HPDE6-E6E7 (cell line): ENCODE results near the gene CENPO.

ENCODE experiments used
- DNase-seq: peaks from one replicate; pipeline ENCODE4 v3.0.0; 2011; ENCODE audit warnings: missing footprints; ENCODE audit errors: extremely low spot score

Gene CENPO

DNA sequence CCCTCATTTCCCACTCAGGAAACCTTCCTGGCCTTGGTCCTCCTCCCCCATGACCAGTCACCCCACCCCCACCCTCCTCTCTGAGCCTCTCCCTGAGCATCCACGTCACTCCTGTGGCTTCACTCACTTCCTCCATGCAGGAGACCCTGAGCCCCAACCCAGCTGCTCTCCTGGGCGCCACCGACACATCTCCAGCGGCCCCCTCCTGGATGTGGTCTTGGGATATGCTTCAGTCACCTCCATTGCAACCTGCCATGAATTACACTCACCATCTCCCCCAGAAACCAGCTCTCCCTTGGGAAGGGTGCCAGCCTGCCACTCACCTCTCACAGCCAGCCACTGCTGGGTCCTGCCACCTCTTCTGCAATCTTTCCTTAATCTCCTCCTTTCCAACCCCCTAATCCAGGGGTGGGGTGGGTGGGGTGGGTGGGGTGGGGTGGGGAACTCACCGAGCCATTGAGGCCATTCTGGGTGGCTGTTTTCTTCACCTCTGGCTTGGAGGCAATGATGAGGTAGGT, 44.8 kb downstream of the CENPO start:
- no peak for DNase-seq

GRCh38 chr2:24838541-24838940, 45.3 kb downstream of the CENPO start:
- DNase-seq = no peak

DNA sequence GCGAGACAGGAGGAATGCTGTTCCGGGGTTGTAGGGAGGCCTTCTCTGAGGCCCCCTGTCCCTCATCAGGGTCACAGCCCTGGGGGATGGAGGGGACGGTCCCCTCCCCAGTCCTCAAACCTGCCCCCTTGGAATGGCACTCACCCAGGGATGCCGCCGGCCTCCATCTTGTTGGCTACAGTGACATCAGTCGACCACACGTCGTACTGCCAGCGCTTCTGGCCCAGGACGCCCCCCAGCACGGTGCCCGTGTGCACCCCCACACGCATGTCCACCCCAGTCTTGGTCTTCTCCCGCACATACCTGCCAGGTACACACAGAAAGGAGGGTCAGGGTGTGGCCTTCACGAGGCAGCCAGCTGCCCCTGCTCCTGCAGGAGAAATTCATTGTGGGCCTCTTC, 46.5 kb downstream of the CENPO start:
- DNase-seq = no peak

DNA sequence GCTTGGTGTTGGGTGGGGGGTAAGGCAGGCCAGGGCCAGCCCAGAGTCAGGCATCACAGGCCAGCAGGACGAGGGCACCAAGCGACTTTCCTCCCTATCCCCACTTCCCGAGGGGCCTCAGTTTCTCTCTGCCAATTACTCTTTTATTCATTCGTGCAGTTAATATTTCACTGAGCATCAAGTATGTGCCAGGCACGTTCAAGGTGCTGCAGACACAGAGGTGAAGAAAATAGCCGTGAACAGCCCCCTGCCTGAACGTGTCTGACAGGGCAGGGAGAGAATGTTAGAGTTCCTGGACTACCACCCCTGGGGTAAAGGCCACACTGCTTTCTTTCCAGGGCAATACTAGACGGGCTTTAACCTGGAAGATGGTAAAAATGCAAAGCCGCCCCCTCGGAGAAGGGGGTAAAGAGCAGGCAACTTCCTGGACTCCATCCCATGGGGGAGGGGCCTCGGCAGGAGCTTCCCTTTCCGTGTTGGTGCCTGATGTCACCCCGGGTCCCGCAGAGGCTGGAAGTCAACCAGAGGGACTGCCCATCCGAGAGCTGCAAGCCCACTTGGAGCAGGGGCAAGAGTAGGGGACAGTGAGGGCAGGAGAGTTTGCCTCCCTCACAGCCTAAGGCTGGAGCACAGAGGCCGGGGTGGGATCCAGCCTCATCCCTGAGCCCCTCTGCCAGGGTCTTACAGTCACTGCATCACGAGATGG, 47.1 kb downstream of the CENPO start:
- no peak for DNase-seq

DNA sequence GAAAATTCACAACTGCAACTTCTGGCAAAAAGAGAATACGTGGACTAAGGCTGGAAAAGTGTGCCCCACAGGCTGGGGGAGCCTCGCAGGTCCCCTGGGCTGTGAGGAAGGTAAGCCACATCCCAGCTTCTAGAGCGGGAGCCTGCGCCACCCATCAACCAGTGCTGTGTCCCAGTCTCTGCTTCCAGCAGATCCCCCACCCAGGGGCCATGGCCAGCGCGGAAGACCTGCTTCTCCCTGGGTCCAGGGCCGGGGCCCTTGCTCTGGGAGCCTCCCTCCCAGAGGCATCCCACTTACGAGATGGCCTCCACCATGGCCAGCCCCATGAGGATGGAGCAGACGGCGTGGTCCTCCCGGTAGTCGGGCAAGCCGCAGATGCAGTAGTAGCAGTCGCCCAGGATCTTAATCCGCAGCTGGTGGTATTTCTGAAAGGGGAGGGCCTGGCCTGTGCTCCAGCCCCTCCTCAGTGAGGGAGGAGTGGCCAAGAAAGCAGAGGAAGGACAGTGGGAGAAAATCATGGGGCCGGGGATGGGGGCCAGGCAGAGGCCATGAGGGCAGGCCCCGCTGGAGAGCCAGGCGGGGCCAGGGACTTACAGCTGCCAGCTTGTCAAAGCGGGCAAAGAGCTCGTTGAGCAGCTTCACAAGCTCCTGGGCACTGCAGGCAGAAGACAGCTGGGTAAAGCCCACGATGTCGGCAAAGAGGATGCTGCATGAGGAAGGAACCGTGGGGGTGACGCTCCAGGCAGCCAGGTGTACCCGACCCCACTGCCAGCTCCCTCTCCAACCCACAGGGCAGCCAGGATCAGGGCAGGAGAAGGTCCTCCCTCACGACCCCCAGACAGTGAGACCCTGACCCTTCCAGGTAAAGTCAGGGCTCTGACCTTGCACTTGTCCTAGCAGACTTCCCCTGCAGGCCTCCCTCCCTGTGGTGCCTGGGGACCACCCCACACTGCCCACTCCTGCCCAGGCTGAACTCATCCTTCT, 48.0 kb downstream of the CENPO start:
- DNase-seq = no peak

DNA sequence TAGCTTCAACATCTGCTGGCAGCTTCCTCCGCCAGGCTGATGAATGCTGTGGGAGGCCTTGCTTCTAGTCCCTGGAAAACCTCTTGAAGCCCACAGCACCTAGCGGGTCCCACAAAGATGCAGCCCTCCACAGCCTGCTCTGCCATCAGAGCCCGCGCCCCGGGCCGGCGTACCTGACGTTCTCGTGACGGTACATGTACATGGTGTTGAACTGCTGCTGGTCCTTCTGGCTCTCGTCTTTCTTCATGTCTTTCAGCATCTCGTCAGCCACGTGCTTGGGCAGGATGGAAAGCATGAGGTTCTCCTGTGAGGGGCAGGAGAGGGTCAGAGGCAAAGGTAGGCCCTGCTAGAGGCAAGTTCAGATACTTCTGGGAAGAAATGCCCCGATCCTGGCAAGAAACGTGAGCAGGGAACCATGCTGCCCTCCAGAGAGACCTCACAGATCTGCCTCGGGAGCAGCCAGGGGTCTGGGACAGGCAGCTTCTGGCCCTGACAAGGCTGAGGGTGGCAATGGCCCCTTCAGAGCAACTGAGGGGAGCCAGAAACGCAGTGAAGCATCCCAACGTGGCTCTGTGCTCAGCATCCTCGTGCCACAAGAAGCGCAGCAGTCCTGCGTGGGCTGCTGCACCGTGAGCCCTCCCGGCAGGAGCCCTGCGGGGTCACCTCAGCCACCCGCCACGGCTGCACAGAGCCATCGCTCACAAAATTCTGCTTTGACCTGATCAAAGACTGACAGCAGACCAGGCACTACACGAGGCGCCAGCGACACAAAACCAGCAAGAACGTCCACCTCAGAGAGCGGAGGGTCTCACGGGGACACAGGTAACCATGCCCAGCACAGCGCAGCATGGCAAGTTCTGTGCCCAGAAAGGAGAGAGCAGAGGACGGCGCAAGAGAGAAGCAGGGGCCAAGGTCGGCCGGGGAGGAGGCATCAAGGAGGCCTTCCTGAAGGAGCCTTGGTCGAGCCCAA, 49.1 kb downstream of the CENPO start:
- no peak for DNase-seq

GRCh38 chr2:24843330-24843860, 50.2 kb downstream of the CENPO start:
- DNase-seq = no peak

DNA sequence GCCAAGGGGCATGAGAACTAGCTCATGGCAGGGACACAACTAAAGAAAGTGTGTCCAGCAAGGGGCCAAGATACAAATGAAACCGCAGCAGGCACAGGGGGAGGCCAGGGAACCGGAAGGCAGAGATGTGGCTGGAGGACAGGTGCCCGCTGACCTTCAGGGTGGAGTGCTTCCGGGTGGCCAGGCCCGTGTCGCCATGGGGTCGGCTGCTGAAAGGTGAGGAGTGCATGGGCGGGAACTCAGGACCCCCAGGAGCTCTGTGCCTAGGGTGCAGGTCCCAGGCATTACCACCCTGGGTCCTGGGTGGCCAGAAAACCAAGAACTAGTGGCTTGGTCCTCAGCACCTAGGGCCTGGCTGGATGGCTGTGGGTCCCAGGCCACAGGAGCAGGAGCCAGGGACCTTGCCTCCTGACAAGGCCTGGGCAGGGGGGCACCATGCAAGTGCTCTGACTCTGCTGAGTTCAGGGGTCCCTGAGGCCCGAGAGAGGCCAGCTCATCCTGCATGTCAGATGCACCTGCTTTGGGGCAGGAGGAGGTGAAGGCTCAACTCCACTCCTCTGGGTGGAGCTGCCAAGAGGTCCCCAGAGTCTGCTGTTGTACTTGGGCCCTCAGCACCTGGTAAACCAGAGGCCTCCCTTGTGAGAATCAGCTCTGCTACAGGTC, 50.9 kb downstream of the CENPO start:
- DNase-seq = no peak

DNA sequence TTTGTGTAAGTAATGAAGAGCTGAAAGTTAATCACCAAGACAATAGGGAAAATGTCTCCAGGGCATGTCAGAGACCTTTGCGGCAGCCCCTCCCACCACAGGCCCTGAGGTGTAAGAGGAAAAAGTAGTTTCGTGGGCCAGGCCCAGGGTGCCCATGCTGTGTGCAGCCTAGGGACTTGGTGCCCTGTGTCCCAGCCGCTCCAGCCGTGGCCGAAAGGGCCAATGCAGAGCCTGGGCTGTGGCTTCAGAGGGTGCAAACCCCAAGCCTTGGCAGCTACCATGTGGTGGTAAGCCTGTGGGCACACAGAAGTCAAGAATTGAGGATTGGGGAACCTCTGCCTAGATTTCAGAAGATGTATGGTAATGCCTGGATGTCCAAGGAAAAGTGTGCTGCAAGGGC, 52.5 kb downstream of the CENPO start:
- no peak for DNase-seq

- DNase-seq = no peak
These were observed 57.7 kb downstream of the CENPO start for GRCh38 chr2:24850944-24851343.

DNA sequence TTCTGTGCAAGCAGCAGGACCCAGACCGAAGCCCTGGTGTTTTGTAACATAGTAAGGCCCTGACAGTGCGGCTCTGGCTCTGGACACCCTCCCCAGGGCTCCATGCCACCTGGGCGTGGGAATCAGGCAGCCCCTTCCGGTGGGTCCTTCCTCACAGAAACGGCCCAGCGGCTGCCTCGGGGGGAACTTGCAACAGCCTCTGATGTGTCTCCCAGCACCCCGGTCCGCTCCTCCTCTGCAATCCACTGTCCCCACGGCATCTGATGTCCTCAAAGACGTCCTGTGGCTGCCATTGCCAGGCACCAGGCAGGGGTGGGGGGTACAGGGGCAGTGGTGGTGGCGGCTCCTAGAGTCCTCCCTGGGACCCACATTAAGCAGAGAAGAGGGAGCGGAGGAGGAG, 58.8 kb downstream of the CENPO start:
- DNase-seq = no peak

DNA sequence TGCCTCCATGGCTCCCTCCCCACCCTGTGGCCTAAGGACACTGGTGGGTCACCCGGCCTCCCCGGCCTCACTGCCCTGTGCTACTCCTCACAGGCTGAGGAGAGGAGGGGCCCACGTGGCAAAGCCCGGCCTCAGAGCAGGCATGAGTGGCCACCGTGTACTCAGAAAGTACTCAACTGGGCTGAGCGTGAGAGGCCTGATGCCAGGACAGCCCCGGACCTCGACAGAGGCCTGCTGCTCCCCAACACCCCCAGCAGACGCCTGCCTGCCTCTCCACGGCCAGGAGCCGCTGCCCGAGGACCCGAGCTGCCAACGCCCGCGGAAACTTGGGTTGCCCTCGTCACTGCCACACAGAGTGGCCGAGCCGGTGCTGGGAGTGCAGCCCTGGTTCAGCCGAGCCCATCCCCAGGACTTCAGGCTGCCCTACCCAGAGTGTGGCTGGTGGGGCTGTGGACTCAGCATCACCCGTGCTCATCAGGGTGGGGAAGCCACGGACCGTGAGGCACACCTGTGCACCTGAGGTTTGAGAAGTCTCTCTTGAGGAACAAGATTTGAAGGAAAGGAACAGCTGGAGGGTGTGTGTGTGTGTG, 59.3 kb downstream of the CENPO start:
- no peak for DNase-seq

DNA sequence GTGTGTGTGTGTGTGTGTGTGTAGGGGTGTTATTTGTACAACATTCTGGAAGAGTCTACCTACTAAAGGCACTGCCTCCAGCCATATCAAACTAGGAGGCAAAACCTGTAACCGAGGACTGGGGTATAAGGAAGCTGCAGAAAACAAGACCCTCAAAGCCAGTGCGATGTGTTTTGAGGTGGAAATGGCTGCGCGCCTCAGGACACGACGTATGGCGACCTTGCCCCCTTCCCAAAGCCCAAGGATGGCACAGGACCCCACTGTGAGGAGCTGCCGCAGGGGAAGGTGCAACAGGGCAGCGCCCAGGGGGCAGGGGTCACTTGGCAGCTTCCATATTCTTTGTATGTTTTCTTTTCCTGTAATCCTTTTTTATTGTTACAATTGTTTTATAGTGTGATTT, 59.8 kb downstream of the CENPO start:
- no peak for DNase-seq

DNA sequence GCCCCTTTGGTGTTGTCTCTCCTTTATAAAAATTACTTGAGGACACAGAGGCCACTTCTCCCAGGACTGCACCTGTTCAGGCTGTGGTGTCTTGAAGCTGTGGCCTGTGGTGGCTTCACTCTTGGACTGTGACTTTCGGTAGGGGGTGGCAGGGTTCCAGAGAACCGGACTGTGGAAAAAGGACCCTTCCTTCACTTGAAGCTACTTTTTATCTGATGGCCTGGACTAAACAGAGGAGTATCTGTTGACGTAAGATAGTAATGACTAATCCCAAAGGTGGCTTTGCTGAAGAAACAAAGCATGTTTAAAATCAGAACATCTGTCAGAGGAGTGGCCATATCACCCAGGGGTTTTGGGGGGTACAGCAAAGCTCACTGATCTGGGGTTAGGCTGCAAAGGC, 60.8 kb downstream of the CENPO start:
- DNase-seq = no peak

DNA sequence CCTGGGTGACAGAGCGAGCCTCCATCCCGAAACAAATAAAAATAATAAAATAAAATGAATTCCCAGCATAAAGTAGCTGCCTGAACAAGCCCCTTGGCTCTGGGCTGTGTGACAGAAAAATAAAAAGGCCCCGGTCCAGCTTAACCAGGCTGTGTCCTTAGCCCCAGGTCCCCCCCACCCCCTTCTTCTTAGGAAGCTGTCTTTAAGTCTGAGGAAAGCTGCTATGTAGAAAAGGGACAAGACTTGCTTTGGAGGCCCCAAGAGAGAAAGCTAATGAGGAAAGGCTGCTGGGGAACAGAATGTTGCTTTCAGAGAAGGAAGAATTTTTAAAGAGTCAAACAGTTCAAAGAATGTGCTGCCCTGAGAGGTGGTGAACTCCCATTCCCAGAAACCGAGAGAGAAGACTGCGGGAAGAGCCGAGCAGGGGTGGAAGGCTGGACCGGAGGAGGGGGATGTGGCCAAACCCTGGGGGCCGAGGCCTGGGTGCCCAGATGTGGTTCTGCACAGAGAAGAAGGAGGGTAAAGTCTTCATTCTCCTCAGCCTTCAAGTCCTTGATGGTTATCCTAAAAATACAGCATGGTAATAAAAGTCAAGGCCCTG, 61.9 kb downstream of the CENPO start:
- DNase-seq = no peak

DNA sequence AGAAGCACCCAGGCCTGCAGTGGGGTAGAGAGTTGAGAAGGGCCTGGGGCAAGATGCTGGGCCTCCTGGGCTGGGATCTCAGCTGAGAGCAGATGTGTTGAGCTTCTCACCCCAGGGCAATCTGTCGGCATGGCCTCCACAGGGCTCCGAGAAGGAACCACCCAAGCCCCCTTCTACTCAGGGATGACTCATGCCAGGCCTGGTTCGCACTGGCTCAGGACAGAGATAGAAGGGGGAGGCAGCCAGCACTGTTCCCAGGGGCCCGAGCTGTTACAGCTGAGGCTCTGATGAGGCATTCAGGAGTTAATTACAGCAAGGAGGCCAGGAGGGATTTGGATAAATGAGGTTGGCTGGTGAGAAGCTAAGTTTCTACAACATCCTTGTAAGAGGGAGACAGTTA, 62.5 kb downstream of the CENPO start:
- no peak for DNase-seq

- DNase-seq = no peak
These were observed 63.6 kb downstream of the CENPO start for GRCh38 chr2:24856791-24857211.

GRCh38 chr2:24857746-24858145, 64.5 kb downstream of the CENPO start:
- no peak for DNase-seq

GRCh38 chr2:24858996-24859395, 65.8 kb downstream of the CENPO start:
- DNase-seq = no peak
